Stimulated activated CD8-positive, alpha-beta memory T cell treated with anti-CD3 and anti-CD28 coated beads, Interleukin-12 subunit alpha, Interleukin-12 subunit beta, amount 100 ng/mL, for 1 hour (primary cell): ENCODE measurements around the gene MACROH2A1.

Experiments
- DNase-seq: peaks from one replicate; pipeline ENCODE4 v3.0.0-alpha.2; 2020; ENCODE audit warnings: low read depth

Gene MACROH2A1

GRCh38 chr5:135397084-135397483 is 1.9 kb downstream of the MACROH2A1 start:
- DNase-seq, result no peak

- DNase-seq, result no peak
These were observed 2.5 kb downstream of the MACROH2A1 start for GRCh38 chr5:135396459-135397055.

DNA sequence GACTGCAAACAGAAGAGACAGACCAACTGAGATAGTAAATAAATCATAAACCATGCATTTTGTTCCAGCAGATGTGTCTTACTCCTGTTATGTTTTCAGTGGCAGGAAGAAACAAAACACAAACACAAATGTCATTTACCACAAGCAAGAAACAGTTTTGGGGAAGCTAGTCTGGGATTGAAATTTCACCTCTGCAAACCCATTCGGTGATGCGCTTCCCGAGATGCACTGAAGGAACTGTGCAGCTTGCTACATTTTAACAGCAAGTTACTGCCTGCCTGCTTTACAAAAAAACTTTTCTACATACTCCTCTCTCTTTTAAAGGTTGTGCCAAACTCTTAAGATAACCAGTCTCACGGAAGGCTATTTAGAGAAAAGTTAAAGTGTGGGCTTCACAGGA is 3.2 kb downstream of the MACROH2A1 start:
- no peak for DNase-seq

GRCh38 chr5:135395451-135395850 is 3.6 kb downstream of the MACROH2A1 start:
- no peak for DNase-seq

DNA sequence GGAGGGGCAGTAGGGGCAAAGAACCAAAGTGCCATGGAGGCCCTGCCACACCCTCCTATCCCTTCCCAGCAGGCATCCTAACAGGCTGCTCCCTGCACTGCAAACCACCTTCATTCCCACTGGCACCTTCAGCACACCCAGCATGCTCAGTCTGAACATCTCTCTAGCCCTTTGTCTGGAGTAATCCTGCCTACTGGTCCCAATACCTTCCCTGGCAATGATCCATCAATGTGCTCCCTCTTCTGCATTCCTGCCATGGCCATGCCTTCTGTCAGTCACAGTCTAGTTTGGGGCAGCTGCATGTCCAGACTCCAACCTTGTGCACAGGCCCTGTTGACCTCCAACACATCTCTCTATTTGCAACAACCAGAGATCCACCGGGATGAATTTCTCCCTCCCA is 4.9 kb downstream of the MACROH2A1 start:
- no peak for DNase-seq

GRCh38 chr5:135393691-135394090 is 5.3 kb downstream of the MACROH2A1 start:
- no peak for DNase-seq

DNA sequence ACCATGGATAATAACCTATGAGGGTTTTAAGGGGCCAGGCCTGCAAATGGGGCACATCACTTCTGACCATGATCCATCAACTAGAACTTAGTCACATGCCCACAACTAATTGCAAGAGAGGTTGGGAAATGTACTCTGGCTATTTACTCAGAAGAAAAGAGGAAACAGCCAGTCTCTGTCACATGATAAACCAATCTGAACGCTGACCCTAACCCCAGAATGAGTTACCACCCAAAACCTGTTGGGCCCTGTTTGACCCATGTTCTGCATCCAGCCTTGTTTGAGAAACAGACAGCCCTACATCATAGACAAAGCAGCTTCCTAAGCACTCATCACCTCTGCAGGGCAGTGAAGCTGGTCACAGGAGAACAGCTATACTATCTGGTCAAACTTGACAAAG is 5.8 kb downstream of the MACROH2A1 start:
- no peak for DNase-seq

- no peak for DNase-seq
These were observed 6.8 kb downstream of the MACROH2A1 start for GRCh38 chr5:135392256-135392655.

- DNase-seq, result no peak
These were observed 7.2 kb downstream of the MACROH2A1 start for GRCh38 chr5:135391869-135392255.

GRCh38 chr5:135391116-135391868 is 7.7 kb downstream of the MACROH2A1 start:
- no peak for DNase-seq

DNA sequence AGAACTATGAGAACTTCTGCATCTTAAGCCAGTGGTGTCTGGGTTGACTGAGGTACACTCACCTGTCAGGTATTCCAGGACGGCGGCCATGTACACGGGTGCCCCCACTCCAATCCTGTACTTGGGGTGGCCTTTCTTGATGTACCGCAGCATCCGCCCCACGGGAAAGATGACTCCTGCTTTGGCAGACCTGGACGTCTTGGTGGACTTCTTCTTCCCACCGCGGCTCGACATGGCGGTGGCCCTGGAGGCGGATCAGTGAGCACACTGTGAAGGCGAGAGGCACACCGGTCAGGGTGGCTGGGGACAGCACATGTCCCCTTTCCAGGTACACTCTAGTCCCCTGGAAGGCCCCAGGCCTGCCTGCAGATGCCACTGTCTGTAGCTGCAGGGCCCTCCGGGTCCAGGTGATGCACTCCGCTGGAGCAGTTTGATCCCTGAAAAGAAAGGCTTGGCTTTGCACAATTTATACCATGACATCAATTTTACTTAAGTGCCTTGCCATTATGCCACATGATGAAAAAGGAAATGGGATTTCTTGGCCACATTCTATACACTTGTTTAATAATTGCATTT is 10.1 kb downstream of the MACROH2A1 start:
- no peak for DNase-seq

- DNase-seq, result no peak
These were observed 11.4 kb downstream of the MACROH2A1 start for GRCh38 chr5:135387629-135387960.

DNA sequence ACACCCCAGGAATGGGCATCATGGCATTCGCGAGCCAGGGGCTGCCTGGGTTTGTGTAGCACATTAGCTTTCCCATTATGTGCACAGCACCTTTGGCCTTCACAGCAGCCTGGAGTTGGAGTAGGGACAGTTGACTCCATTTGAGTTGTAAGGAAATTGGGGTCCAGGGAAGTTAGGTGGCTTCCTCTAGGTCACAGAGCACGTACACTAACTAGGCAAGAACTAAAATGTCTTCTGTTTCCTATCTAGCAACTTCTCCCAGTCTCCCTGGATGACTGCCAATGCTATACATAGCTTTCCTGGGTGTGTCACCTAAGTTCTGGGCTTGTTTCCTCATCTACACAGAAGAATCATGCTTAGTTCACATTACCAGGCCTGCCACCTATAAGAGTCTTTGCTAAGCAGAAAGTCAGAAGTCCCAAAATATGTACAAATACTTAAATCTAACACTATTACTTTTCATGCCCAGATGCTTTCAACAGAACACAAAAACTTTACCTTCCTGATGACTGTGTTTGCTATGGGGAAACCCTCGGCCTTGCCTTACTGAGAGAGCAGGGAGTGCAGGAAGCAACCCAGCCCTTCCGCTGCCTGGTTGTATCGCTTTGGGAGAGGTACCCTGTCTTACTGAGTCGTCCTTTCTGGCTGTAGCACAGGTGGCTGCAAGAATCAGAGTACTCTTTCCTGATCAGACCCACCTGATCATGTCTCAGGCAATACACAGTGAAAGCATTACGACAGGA is 12.0 kb downstream of the MACROH2A1 start:
- no peak for DNase-seq

GRCh38 chr5:135386096-135386495 is 12.9 kb downstream of the MACROH2A1 start:
- no peak for DNase-seq

- no peak for DNase-seq
These were observed 13.5 kb downstream of the MACROH2A1 start for GRCh38 chr5:135385576-135385975.

DNA sequence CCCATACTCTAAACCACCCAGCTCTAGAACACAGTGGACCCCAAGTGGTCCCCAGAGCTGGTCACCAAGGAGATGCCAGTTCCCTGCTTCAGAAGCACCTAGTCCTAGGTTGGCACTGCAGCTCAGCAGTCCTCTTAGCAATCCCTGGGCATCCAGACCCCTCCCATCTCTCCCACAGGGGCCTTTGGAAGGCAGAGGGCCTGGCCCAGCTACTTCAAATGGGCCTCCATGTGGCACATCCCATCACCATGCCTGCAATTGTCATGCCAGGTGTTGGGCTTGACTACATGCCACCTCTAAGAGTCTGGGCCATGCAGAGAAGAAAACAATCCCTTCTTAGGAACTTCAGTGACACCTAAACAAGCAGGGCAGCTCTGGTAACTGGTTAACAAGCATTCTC is 14.1 kb downstream of the MACROH2A1 start:
- DNase-seq, result no peak

DNA sequence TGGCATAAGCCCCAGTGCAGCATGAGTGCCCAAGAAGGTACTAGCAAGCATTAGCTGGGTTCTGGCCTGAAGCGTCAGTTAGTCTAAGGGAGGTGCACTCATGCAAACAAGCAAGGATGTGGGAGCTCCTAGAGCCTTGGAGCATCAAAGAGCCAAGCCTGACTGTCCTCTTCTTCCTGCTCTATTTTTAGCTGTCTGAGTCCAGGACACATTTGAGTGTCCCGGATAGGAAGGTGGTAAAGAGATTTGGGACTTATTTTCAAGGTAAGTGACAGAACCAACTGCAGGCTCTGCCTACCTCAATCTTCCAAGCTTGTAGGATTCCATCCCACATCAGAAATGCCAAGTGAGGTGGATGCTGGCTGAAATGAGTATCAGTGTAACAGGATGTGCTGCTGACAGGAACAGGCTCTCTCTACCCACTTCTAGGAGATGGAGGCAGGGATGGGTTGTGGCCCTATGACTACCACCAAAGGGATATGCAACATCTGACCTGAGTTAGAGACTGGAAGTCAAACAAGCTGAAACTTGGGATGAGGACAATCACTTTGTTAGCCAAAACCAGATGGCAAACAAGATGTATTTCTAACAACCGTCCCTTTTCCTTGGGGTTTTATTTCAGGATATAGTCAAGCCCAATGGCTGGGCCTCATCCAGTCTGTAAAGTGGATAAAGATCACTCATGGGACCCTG is 15.1 kb downstream of the MACROH2A1 start:
- DNase-seq, result no peak

GRCh38 chr5:135382981-135383380 is 16.1 kb downstream of the MACROH2A1 start:
- no peak for DNase-seq

- no peak for DNase-seq
These were observed 16.8 kb downstream of the MACROH2A1 start for GRCh38 chr5:135382106-135382790.

DNA sequence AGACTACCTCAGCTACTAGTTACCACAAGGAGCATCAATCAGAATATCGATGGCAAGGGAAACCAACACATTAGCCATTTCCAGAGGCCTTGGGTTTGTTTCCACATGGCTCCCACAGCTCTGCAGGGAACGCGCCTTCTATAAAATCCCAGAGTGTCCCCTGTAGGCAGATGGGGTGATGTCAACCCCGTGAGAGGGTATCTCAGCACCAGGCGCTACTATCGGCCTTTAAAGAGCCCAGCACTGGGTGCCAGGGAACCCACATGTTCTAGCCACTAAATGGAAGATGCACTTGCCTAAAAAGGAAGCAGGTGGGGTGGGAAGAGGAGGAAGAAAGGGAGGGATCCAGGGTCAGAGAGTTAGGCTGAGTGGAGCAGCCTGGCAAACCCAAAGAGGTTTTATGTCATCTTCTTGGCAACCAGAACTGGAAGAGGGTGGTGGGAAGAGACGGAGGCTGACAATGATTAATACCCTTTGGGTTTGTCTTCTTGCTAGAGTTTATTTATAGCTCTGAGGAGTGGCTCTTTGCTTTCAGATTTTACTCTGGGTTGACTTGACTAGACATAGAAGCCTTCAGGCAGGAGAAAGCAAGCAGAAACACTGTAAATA is 19.9 kb downstream of the MACROH2A1 start:
- no peak for DNase-seq
